Measurements from ENCODE around the gene FAM111A.
A peak's percentile ranks its signal among the peaks of the same experiment; 100 is the strongest.

FAM111A gene

GRCh38 chr11:59172345-59173079 is 29.9 kb downstream of the FAM111A start:
- H3K36me3 ChIP-seq (ENCODE audit: control insufficient read depth, insufficient read depth, low read length) = no peaks in the 10 kb centered on the region
- H3K9ac ChIP-seq (ENCODE audit: low read depth, low read length) = no peak overlapping the region; the same call in 1 of the 2 replicates
- no peaks in the 10 kb centered on the region for H3K9me3 ChIP-seq (ENCODE audit: control insufficient read depth, insufficient read depth, low read length)
- peaks cover 5% of the 10 kb centered on the region; the same call in 1 of the 2 replicates for H3K27me3 ChIP-seq (ENCODE audit: control insufficient read depth, insufficient read depth, low read length)
- peak overlapping the region; percentile 80 for H3K4me3 ChIP-seq (ENCODE audit: low read depth, low read length)
- peak overlapping the region; percentile 90 for H3K27ac ChIP-seq (ENCODE audit: low read depth, low read length)
- H3K4me1 ChIP-seq (ENCODE audit: control insufficient read depth, insufficient read depth, low read length) = peaks cover 22% of the 10 kb centered on the region

- H3K4me3 ChIP-seq (ENCODE audit: low read depth, low read length) = peak overlapping the region; percentile 80
- H3K27ac ChIP-seq (ENCODE audit: low read depth, low read length) = peak overlapping the region; percentile 90
Observed at GRCh38 chr11:59173080-59173963, 30.7 kb downstream of the FAM111A start.

GRCh38 chr11:59173964-59174663 is 31.5 kb downstream of the FAM111A start:
- H3K4me1 ChIP-seq (ENCODE audit: control insufficient read depth, insufficient read depth, low read length) = peaks cover 22% of the 10 kb centered on the region
- H3K27ac ChIP-seq (ENCODE audit: low read depth, low read length) = peak overlapping the region; percentile 90
- H3K27me3 ChIP-seq (ENCODE audit: control insufficient read depth, insufficient read depth, low read length) = peaks cover 5% of the 10 kb centered on the region; the same call in 1 of the 2 replicates
- peak overlapping the region; percentile 51; the same call in 1 of the 2 replicates for H3K9ac ChIP-seq (ENCODE audit: low read depth, low read length)
- H3K9me3 ChIP-seq (ENCODE audit: control insufficient read depth, insufficient read depth, low read length) = 0 out of 2 replicates have a peak, but pooled peaks cover 3% of the 10 kb centered on the region
- H3K4me3 ChIP-seq (ENCODE audit: low read depth, low read length) = peak overlapping the region; percentile 80
- H3K36me3 ChIP-seq (ENCODE audit: control insufficient read depth, insufficient read depth, low read length) = no peaks in the 10 kb centered on the region

More at GRCh38 chr11:59173080-59173963, 30.7 kb downstream of the FAM111A start:
- Histone ChIP-seq H3K9me3 (ENCODE audit: control insufficient read depth, insufficient read depth, low read length) (no peaks in the 10 kb centered on the region), H3K27me3 (ENCODE audit: control insufficient read depth, insufficient read depth, low read length) (peaks cover 5% of the 10 kb centered on the region; the same call in 1 of the 2 replicates), H3K36me3 (ENCODE audit: control insufficient read depth, insufficient read depth, low read length) (no peaks in the 10 kb centered on the region), H3K4me1 (ENCODE audit: control insufficient read depth, insufficient read depth, low read length) (peaks cover 22% of the 10 kb centered on the region), H3K9ac (ENCODE audit: low read depth, low read length) (peak overlapping the region; percentile 51; the same call in 1 of the 2 replicates)

- Histone ChIP-seq H3K4me3 (ENCODE audit: low read depth, low read length) (peak overlapping the region; percentile 80; the same call in 1 of the 2 replicates), H3K36me3 (ENCODE audit: control insufficient read depth, insufficient read depth, low read length) (no peaks in the 10 kb centered on the region), H3K27ac (ENCODE audit: low read depth, low read length) (peak overlapping the region; percentile 56), H3K4me1 (ENCODE audit: control insufficient read depth, insufficient read depth, low read length) (peaks cover 22% of the 10 kb centered on the region), H3K27me3 (ENCODE audit: control insufficient read depth, insufficient read depth, low read length) (peaks cover 5% of the 10 kb centered on the region; the same call in 1 of the 2 replicates), H3K9ac (ENCODE audit: low read depth, low read length) (no peak overlapping the region), H3K9me3 (ENCODE audit: control insufficient read depth, insufficient read depth, low read length) (0 out of 2 replicates have a peak, but pooled peaks cover 3% of the 10 kb centered on the region)
Observed at GRCh38 chr11:59174664-59175033, 32.0 kb downstream of the FAM111A start.

GRCh38 chr11:59175091-59175501 is 32.4 kb downstream of the FAM111A start:
- H3K4me1 ChIP-seq (ENCODE audit: control insufficient read depth, insufficient read depth, low read length) = peaks cover 22% of the 10 kb centered on the region
- H3K36me3 ChIP-seq (ENCODE audit: control insufficient read depth, insufficient read depth, low read length) = no peaks in the 10 kb centered on the region
- 0 out of 2 replicates have a peak, but pooled peaks cover 3% of the 10 kb centered on the region for H3K9me3 ChIP-seq (ENCODE audit: control insufficient read depth, insufficient read depth, low read length)
- peaks cover 5% of the 10 kb centered on the region; the same call in 1 of the 2 replicates for H3K27me3 ChIP-seq (ENCODE audit: control insufficient read depth, insufficient read depth, low read length)
- no peak overlapping the region for H3K4me3 ChIP-seq (ENCODE audit: low read depth, low read length)
- H3K9ac ChIP-seq (ENCODE audit: low read depth, low read length) = no peak overlapping the region
- peak overlapping the region; percentile 56 for H3K27ac ChIP-seq (ENCODE audit: low read depth, low read length)

- H3K9me3 ChIP-seq (ENCODE audit: control insufficient read depth, insufficient read depth, low read length) = 0 out of 2 replicates have a peak, but pooled peaks cover 3% of the 10 kb centered on the region
- no peak overlapping the region for H3K4me3 ChIP-seq (ENCODE audit: low read depth, low read length)
- H3K9ac ChIP-seq (ENCODE audit: low read depth, low read length) = no peak overlapping the region
- no peak overlapping the region for H3K27ac ChIP-seq (ENCODE audit: low read depth, low read length)
- H3K27me3 ChIP-seq (ENCODE audit: control insufficient read depth, insufficient read depth, low read length) = peaks cover 5% of the 10 kb centered on the region; the same call in 1 of the 2 replicates
- peaks cover 18% of the 10 kb centered on the region for H3K4me1 ChIP-seq (ENCODE audit: control insufficient read depth, insufficient read depth, low read length)
- no peaks in the 10 kb centered on the region for H3K36me3 ChIP-seq (ENCODE audit: control insufficient read depth, insufficient read depth, low read length)
Observed at GRCh38 chr11:59176330-59176729, 33.7 kb downstream of the FAM111A start.

GRCh38 chr11:59178402-59178801 is 35.7 kb downstream of the FAM111A start:
- Histone ChIP-seq H3K4me1 (ENCODE audit: control insufficient read depth, insufficient read depth, low read length) (peaks cover 18% of the 10 kb centered on the region), H3K27me3 (ENCODE audit: control insufficient read depth, insufficient read depth, low read length) (no peaks in the 10 kb centered on the region), H3K36me3 (ENCODE audit: control insufficient read depth, insufficient read depth, low read length) (peaks cover 14% of the 10 kb centered on the region), H3K9ac (ENCODE audit: low read depth, low read length) (no peak overlapping the region), H3K4me3 (ENCODE audit: low read depth, low read length) (no peak overlapping the region), H3K9me3 (ENCODE audit: control insufficient read depth, insufficient read depth, low read length) (0 out of 2 replicates have a peak, but pooled peaks cover 3% of the 10 kb centered on the region), H3K27ac (ENCODE audit: low read depth, low read length) (no peak overlapping the region)

GRCh38 chr11:59179121-59179520 is 36.5 kb downstream of the FAM111A start:
- 0 out of 2 replicates have a peak, but pooled peaks cover 3% of the 10 kb centered on the region for H3K9me3 ChIP-seq (ENCODE audit: control insufficient read depth, insufficient read depth, low read length)
- no peak overlapping the region for H3K27ac ChIP-seq (ENCODE audit: low read depth, low read length)
- no peak overlapping the region for H3K4me3 ChIP-seq (ENCODE audit: low read depth, low read length)
- H3K27me3 ChIP-seq (ENCODE audit: control insufficient read depth, insufficient read depth, low read length) = no peaks in the 10 kb centered on the region
- no peak overlapping the region for H3K9ac ChIP-seq (ENCODE audit: low read depth, low read length)
- peaks cover 14% of the 10 kb centered on the region for H3K4me1 ChIP-seq (ENCODE audit: control insufficient read depth, insufficient read depth, low read length)
- peaks cover 18% of the 10 kb centered on the region for H3K36me3 ChIP-seq (ENCODE audit: control insufficient read depth, insufficient read depth, low read length)

- no peak overlapping the region for H3K4me3 ChIP-seq (ENCODE audit: low read depth, low read length)
- H3K9me3 ChIP-seq (ENCODE audit: control insufficient read depth, insufficient read depth, low read length) = 0 out of 2 replicates have a peak, but pooled peaks cover 3% of the 10 kb centered on the region
- H3K27ac ChIP-seq (ENCODE audit: low read depth, low read length) = no peak overlapping the region
- peaks cover 18% of the 10 kb centered on the region for H3K36me3 ChIP-seq (ENCODE audit: control insufficient read depth, insufficient read depth, low read length)
- H3K27me3 ChIP-seq (ENCODE audit: control insufficient read depth, insufficient read depth, low read length) = no peaks in the 10 kb centered on the region
- peaks cover 3% of the 10 kb centered on the region; the same call in 1 of the 2 replicates for H3K4me1 ChIP-seq (ENCODE audit: control insufficient read depth, insufficient read depth, low read length)
- H3K9ac ChIP-seq (ENCODE audit: low read depth, low read length) = no peak overlapping the region
Observed at GRCh38 chr11:59180168-59180776, 37.6 kb downstream of the FAM111A start.

GRCh38 chr11:59180907-59181306 is 38.3 kb downstream of the FAM111A start:
- H3K27me3 ChIP-seq (ENCODE audit: control insufficient read depth, insufficient read depth, low read length) = no peaks in the 10 kb centered on the region
- no peak overlapping the region for H3K9ac ChIP-seq (ENCODE audit: low read depth, low read length)
- no peak overlapping the region for H3K27ac ChIP-seq (ENCODE audit: low read depth, low read length)
- peaks cover 18% of the 10 kb centered on the region for H3K36me3 ChIP-seq (ENCODE audit: control insufficient read depth, insufficient read depth, low read length)
- peaks cover 3% of the 10 kb centered on the region; the same call in 1 of the 2 replicates for H3K4me1 ChIP-seq (ENCODE audit: control insufficient read depth, insufficient read depth, low read length)
- H3K4me3 ChIP-seq (ENCODE audit: low read depth, low read length) = no peak overlapping the region
- H3K9me3 ChIP-seq (ENCODE audit: control insufficient read depth, insufficient read depth, low read length) = 0 out of 2 replicates have a peak, but pooled peaks cover 3% of the 10 kb centered on the region
